Neural progenitor cell (in vitro differentiated cells): ENCODE results near the gene GRHL1.

Experiments
- CTCF ChIP-seq: fragments of 200-600 bp; sonication (generic); IDR thresholded peaks from 2 replicates; pipeline ENCODE4 v1.5.1; 2017; ENCODE audit warnings: antibody characterized with exemption, mild to moderate bottlenecking
- EZH2 ChIP-seq: fragments of 200-600 bp; sonication (generic); IDR thresholded peaks from 2 replicates; pipeline ENCODE4 v1.6.1; 2017; ENCODE audit warnings: antibody characterized with exemption, mild to moderate bottlenecking, moderate library complexity

GRCh38 chr2:9946818-9947217 is 4.7 kb upstream of the GRHL1 start:
- TF ChIP-seq EZH2 (no peak), CTCF (no peak)
